OCI-LY7 (cell line): ENCODE results near the gene NALCN. TPM values are rescaled to one million over a fixed set of nuclear protein-coding genes. Genes with fewer than 3 reads are reported as not detected.

ENCODE experiments used
- BruUV-seq: library from RNA; stranded (reverse); fragments of 400-500 nt; replicated peaks from 2 replicates; lab custom pipeline; 2021; lab: Mats Ljungman, UMichigan
- CTCF ChIA-PET: fragments of 300-600 bp; sonication (Branson Sonifier 250); formaldehyde crosslinking; loops from one replicate; lab custom pipeline; 2022; ENCODE audit warnings: antibody characterized with exemption; ENCODE audit not compliant: unreplicated experiment; lab: Charles Lee
- POLR2A ChIA-PET: fragments of 300-600 bp; sonication (Branson Sonifier 250); formaldehyde crosslinking; loops from one replicate; lab custom pipeline; 2022; ENCODE audit warnings: antibody characterized with exemption; lab: Charles Lee
- DNase-seq: peaks from one replicate; pipeline ENCODE4 v3.0.0-alpha.2; 2015; ENCODE audit warnings: low spot score
- H2AFZ ChIP-seq: fragments of 200-600 bp; sonication (generic), shearing (Covaris generic); 2 replicates; pipeline ENCODE4 v1.6.1; 2014; ENCODE audit warnings: mild to moderate bottlenecking, antibody characterized with exemption, low read length, moderate library complexity
- H3K27ac ChIP-seq: fragments of 200-600 bp; sonication (generic); 2 replicates; pipeline ENCODE4 v1.5.1; 2014; ENCODE audit warnings: mixed run types, low read depth, mild to moderate bottlenecking, moderate library complexity, low read length, inconsistent platforms; ENCODE audit not compliant: poor library complexity, severe bottlenecking
- H3K36me3 ChIP-seq: fragments of 200-600 bp; sonication (generic); 2 replicates; pipeline ENCODE4 v1.6.1; 2014; ENCODE audit warnings: mild to moderate bottlenecking, antibody characterized with exemption, low read length, moderate library complexity, mixed read lengths; ENCODE audit not compliant: insufficient read depth
- H3K4me1 ChIP-seq: fragments of 200-600 bp; sonication (generic); 2 replicates; pipeline ENCODE4 v1.5.1; 2014; ENCODE audit warnings: mild to moderate bottlenecking, low read length; ENCODE audit not compliant: insufficient read depth, poor library complexity, severe bottlenecking
- H3K4me2 ChIP-seq: fragments of 200-600 bp; sonication (generic); 2 replicates; pipeline ENCODE4 v1.6.1; 2014; ENCODE audit warnings: mild to moderate bottlenecking, low read length
- H3K4me3 ChIP-seq: fragments of 200-600 bp; sonication (generic); 2 replicates; pipeline ENCODE4 v1.5.1; 2014; ENCODE audit warnings: mild to moderate bottlenecking, low read depth, low read length; ENCODE audit not compliant: poor library complexity, severe bottlenecking
- H3K79me2 ChIP-seq: fragments of 200-600 bp; sonication (generic); 2 replicates; pipeline ENCODE4 v1.6.1; 2016; ENCODE audit warnings: low read depth, mild to moderate bottlenecking, low read length, moderate library complexity, mixed read lengths; ENCODE audit not compliant: insufficient read depth
- H3K9me2 ChIP-seq: fragments of 200-600 bp; sonication (generic); 2 replicates; pipeline ENCODE4 v1.6.1; 2016; ENCODE audit warnings: mild to moderate bottlenecking, low read length, mixed read lengths; ENCODE audit not compliant: insufficient read depth
- H3K9me3 ChIP-seq: fragments of 200-600 bp; sonication (generic); 2 replicates; pipeline ENCODE4 v1.6.1; 2014; ENCODE audit warnings: mild to moderate bottlenecking, mixed run types, low read length, mixed read lengths
- H4K20me1 ChIP-seq: fragments of 200-600 bp; sonication (generic); 2 replicates; pipeline ENCODE4 v1.6.1; 2014; ENCODE audit warnings: mild to moderate bottlenecking, antibody characterized with exemption, low read length, moderate library complexity, mixed read lengths; ENCODE audit not compliant: insufficient read depth
- CTCF ChIP-seq: fragments of 200-600 bp; sonication (generic); conservative IDR thresholded peaks from 2 replicates; pipeline ENCODE4 v1.5.1; 2014; ENCODE audit warnings: mild to moderate bottlenecking, antibody characterized with exemption, low read length, moderate library complexity, mixed read lengths
- EZH2phosphoT487 ChIP-seq: fragments of 200-600 bp; sonication (generic); IDR thresholded peaks from 2 replicates; pipeline ENCODE4 v1.6.1; 2018; ENCODE audit warnings: low read depth, borderline replicate concordance, mild to moderate bottlenecking, mixed run types, antibody characterized with exemption, low read length, moderate library complexity, mixed read lengths
- intact Hi-C: fragments of 100-400 bp; cut with micrococcal nuclease; formaldehyde crosslinking; loops from one replicate; pipeline ENCODE4 v1.10.0; 2022; ENCODE audit not compliant: unreplicated experiment
- total RNA-seq, 2 experiments: library from RNA; depleted of rRNA in 1 of 2; stranded (reverse); fragments of >200 nt in 1 of 2; shearing (Covaris generic) in 1 of 2; gene quantifications; 2 replicates each; pipeline ENCODE4 v1.2.3, GENCODE V29; 2014 to 2022

Gene NALCN
- total RNA-seq, 2 experiments from 2014 or later, result not detected

- H3K36me3 ChIP-seq, result no peaks in the 10 kb centered on the region
- no peak for DNase-seq
- H3K4me1 ChIP-seq, result no peaks in the 10 kb centered on the region
- TF ChIP-seq EZH2phosphoT487 (no peak), CTCF (no peak)
- no peaks in the 10 kb centered on the region for H3K79me2 ChIP-seq
- H3K4me3 ChIP-seq, result no peak overlapping the region
- H3K9me2 ChIP-seq, result no peaks in the 10 kb centered on the region
- intact Hi-C loops, result no loop called here
- CTCF ChIA-PET, result no interaction called here
- H2AFZ ChIP-seq, result no peak overlapping the region
- H3K27ac ChIP-seq, result no peak overlapping the region
- POLR2A ChIA-PET, result no interaction called here
- H4K20me1 ChIP-seq, result no peaks in the 10 kb centered on the region
- BruUV-seq, result no TSS peak
- H3K4me2 ChIP-seq, result no peak overlapping the region
- no peaks in the 10 kb centered on the region for H3K9me3 ChIP-seq
Measured at GRCh38 chr13:101453784-101454201, 37.5 kb upstream of the NALCN start.

- CTCF ChIA-PET, result no interaction called here
- Histone ChIP-seq H3K4me1 (no peaks in the 10 kb centered on the region), H3K79me2 (no peaks in the 10 kb centered on the region), H3K36me3 (no peaks in the 10 kb centered on the region), H3K9me3 (no peaks in the 10 kb centered on the region), H4K20me1 (no peaks in the 10 kb centered on the region), H3K4me2 (no peak within 1 kb of the TSS), H2AFZ (no peak within 1 kb of the TSS), H3K27ac (no peak within 1 kb of the TSS), H3K4me3 (no peak within 1 kb of the TSS), H3K9me2 (no peaks in the 10 kb centered on the region)
- DNase-seq, result no peak
- POLR2A ChIA-PET, result no interaction called here
- TF ChIP-seq EZH2phosphoT487 (no peak), CTCF (no peak)
- intact Hi-C loops, result no loop called here
- BruUV-seq, result no TSS peak
Measured at GRCh38 chr13:101452519-101453485, 36.5 kb upstream of the NALCN start, which contains the start of gene ITGBL1. Gene ITGBL1, plus strand, starts transcription at chr13:101452675. Its CDS starts 159 bp downstream, at chr13:101452834.

GRCh38 chr13:101451641-101452040 is 35.3 kb upstream of the NALCN start:
- Histone ChIP-seq H3K4me1 (no peaks in the 10 kb centered on the region), H4K20me1 (no peaks in the 10 kb centered on the region), H3K4me3 (no peak overlapping the region), H3K36me3 (no peaks in the 10 kb centered on the region), H2AFZ (no peak overlapping the region), H3K4me2 (no peak overlapping the region), H3K79me2 (no peaks in the 10 kb centered on the region), H3K9me2 (no peaks in the 10 kb centered on the region), H3K9me3 (no peaks in the 10 kb centered on the region), H3K27ac (no peak overlapping the region)
- intact Hi-C loops, result no loop called here
- no peak for DNase-seq
- ChIA-PET CTCF (no interaction called here), POLR2A (no interaction called here)
- no peak for TF ChIP-seq EZH2phosphoT487
- no TSS peak for BruUV-seq
